HepG2 (cell line): ENCODE data around the gene SPIRE1. TPM values are rescaled to one million over a fixed set of nuclear protein-coding genes. Genes with fewer than 3 reads are reported as not detected.
A peak's percentile ranks its signal among the peaks of the same experiment; 100 is the strongest.

Source experiments
- ATAC-seq: fragments of 200-7000 bp; cut with Tn5 transposase; 3 replicates; pipeline ENCODE4 v1.9.1; 2020; ENCODE audit warnings: mild to moderate bottlenecking, moderate library complexity
- BruUV-seq: library from RNA; stranded (reverse); fragments of 400-500 nt; replicated peaks from 2 replicates; lab custom pipeline; 2021; lab: Mats Ljungman, UMichigan
- CTCF ChIA-PET: fragments of 300-600 bp; formaldehyde crosslinking; extraction: SDS; loops from one replicate; lab custom pipeline; 2021; ENCODE audit warnings: low total read pairs, inconsistent platforms, low intra/inter-chr PET ratio; lab: Yijun Ruan, JAX
- POLR2A ChIA-PET: fragments of 350-600 bp; sonication (Branson Sonifier 250); formaldehyde crosslinking; loops from one replicate; lab custom pipeline; 2020; ENCODE audit warnings: antibody characterized with exemption, inconsistent platforms; lab: Yijun Ruan, JAX
- DNase-seq: peaks from one replicate; pipeline ENCODE4 v3.0.0-alpha.2; 2015; ENCODE audit warnings: low spot score
- FAIRE-seq: peaks from 3 replicates; lab custom pipeline; 2011; peaks lifted over from hg19 to GRCh38; lab: Jason Lieb, UNC
- H2AFZ ChIP-seq: one replicate; pipeline ENCODE4 v1.6.1; 2011; ENCODE audit warnings: low read length, inconsistent platforms
- H3K27ac ChIP-seq: fragments of 300-600 bp; 3 replicates; pipeline ENCODE4 v1.8.0; 2011; ENCODE audit warnings: mixed run types, mild to moderate bottlenecking, mixed read lengths, low read length, inconsistent platforms; ENCODE audit not compliant: insufficient read depth; ENCODE audit errors: extremely low read length
- H3K27me3 ChIP-seq, 2 experiments: fragments of 200-600 bp in 1 of 2; 2 replicates in 1 of 2; 3 replicates in 1 of 2; pipeline versions ENCODE4 v1.6.0 to v1.8.0; 2011; ENCODE audit warnings: low read length in 2 of 2, mild to moderate bottlenecking in 2 of 2, moderate library complexity in 2 of 2, inconsistent platforms in 1 of 2; ENCODE audit not compliant: insufficient read depth in 2 of 2, control insufficient read depth in 1 of 2
- H3K36me3 ChIP-seq, 2 experiments: fragments of 200-600 bp in 1 of 2; replicated peaks in 1 of 2; 2 replicates in 1 of 2; 3 replicates in 1 of 2; pipeline versions ENCODE4 v1.5.1 to v1.8.0; 2011; ENCODE audit warnings: low read length in 2 of 2, inconsistent platforms in 1 of 2; ENCODE audit not compliant: insufficient read depth in 2 of 2, control insufficient read depth in 1 of 2
- H3K4me1 ChIP-seq: 2 replicates; pipeline ENCODE4 v1.5.1; 2012; ENCODE audit warnings: low read length, inconsistent platforms; ENCODE audit not compliant: insufficient read depth
- H3K4me2 ChIP-seq: 2 replicates; pipeline ENCODE4 v1.6.0; 2011; ENCODE audit warnings: low read depth, low read length, inconsistent platforms
- H3K4me3 ChIP-seq, 3 experiments: fragments of 200-600 bp in 1 of 3; sonication (generic), shearing (Covaris generic) in 1 of 3; replicated peaks in 1 of 3; 2 replicates each; pipeline ENCODE4 v1.5.1; 2011 to 2016; ENCODE audit warnings: low read length in 3 of 3, inconsistent platforms in 2 of 3, low read depth in 2 of 3, mild to moderate bottlenecking in 2 of 3, control low read depth in 1 of 3, mixed read lengths in 1 of 3; ENCODE audit not compliant: insufficient read depth in 1 of 3
- H3K79me2 ChIP-seq: one replicate; pipeline ENCODE4 v1.6.1; 2011; ENCODE audit warnings: low read length, inconsistent platforms; ENCODE audit not compliant: insufficient read depth
- H3K9ac ChIP-seq: 2 replicates; pipeline ENCODE4 v1.6.0; 2011; ENCODE audit warnings: mild to moderate bottlenecking, low read depth, low read length, inconsistent platforms; ENCODE audit not compliant: insufficient read depth
- H3K9me3 ChIP-seq: 2 replicates; pipeline ENCODE4 v1.5.1; 2012; ENCODE audit warnings: mild to moderate bottlenecking, low read length
- H4K20me1 ChIP-seq: 2 replicates; pipeline ENCODE4 v1.6.0; 2011; ENCODE audit warnings: inconsistent platforms, mild to moderate bottlenecking, low read length, moderate library complexity; ENCODE audit not compliant: insufficient read depth
- BHLHE40 ChIP-seq: IDR thresholded peaks from 2 replicates; pipeline ENCODE4 v1.6.1; 2011; ENCODE audit warnings: low read length, improper control_type of control experiment
- CREB1 ChIP-seq, 2 experiments: fragments of 450-650 bp in 1 of 2; IDR thresholded peaks; 2 replicates each; pipeline ENCODE4 v1.6.1; 2016 to 2017; ENCODE audit warnings: control low read depth in 1 of 2, mild to moderate bottlenecking in 1 of 2, missing compliant biosample characterization in 1 of 2, missing genetic modification characterization in 1 of 2
- TBX2 ChIP-seq: sonication (generic); formaldehyde crosslinking; IDR thresholded peaks from 2 replicates; pipeline ENCODE4 v1.5.0; 2020; ENCODE audit warnings: missing genetic modification reagents, mild to moderate bottlenecking, borderline replicate concordance
- ZFP37 ChIP-seq: sonication (generic); formaldehyde crosslinking; IDR thresholded peaks from 2 replicates; pipeline ENCODE4 v1.4.0; 2020; ENCODE audit warnings: missing genetic modification reagents, borderline replicate concordance
- ZFP91 ChIP-seq: sonication (generic); formaldehyde crosslinking; IDR thresholded peaks from 2 replicates; pipeline ENCODE4 v1.9.0; 2022; ENCODE audit warnings: missing genetic modification reagents, mild to moderate bottlenecking, borderline replicate concordance
- ZNF124 ChIP-seq: sonication (generic); formaldehyde crosslinking; IDR thresholded peaks from 2 replicates; pipeline ENCODE4 v1.4.0; 2020; ENCODE audit warnings: missing genetic modification reagents
- ZNF281 ChIP-seq: sonication (generic); formaldehyde crosslinking; IDR thresholded peaks from 2 replicates; pipeline ENCODE4 v1.4.0; 2020; ENCODE audit warnings: missing genetic modification reagents, borderline replicate concordance
- ZNF777 ChIP-seq: sonication (generic); formaldehyde crosslinking; IDR thresholded peaks from 2 replicates; pipeline ENCODE4 v1.4.0; 2020; ENCODE audit warnings: missing genetic modification reagents
- ZSCAN12 ChIP-seq: sonication (generic); formaldehyde crosslinking; IDR thresholded peaks from 2 replicates; pipeline ENCODE4 v1.9.0; 2021; ENCODE audit warnings: mild to moderate bottlenecking, missing genetic modification reagents
- WGBS: methylation state at CpG from one replicate; pipeline ENCODE4 v1.1.6; 2017; ENCODE audit warnings: low lambda C conversion rate; 5-methylcytosine and 5-hydroxymethylcytosine counted together
- in situ Hi-C: cut with HindIII; loops from 2 replicates; pipeline ENCODE4 v1.10.0; 2017; ENCODE audit warnings: low pct_unique_long_range_greater_than_20kb; ENCODE audit not compliant: extremely low pct_ligation_motif_present
- intact Hi-C: fragments of 100-400 bp; cut with micrococcal nuclease; formaldehyde crosslinking; loops from one replicate; pipeline ENCODE4 v1.10.0; 2022; ENCODE audit not compliant: unreplicated experiment
- polyA plus RNA-seq, 8 experiments: library from polyadenylated mRNA; depleted of rRNA in 3 of 8; stranded (reverse) in 7 of 8; unstranded in 1 of 8; fragments of >200 nt; fragmentation: Illumina TruSeq in 4 of 8; extraction: Trizol in 4 of 8; gene quantifications; 2 replicates each; pipeline versions ENCODE4 v1.2.1 to v1.2.3, GENCODE V29; 2011 to 2016; ENCODE audit warnings: low read depth in 4 of 8, missing spikeins in 1 of 8, mixed read lengths in 1 of 8; ENCODE audit not compliant: insufficient read depth in 1 of 8
- total RNA-seq, 5 experiments: library from RNA; depleted of rRNA; stranded (reverse); fragments of >200 nt; fragmentation: Illumina TruSeq; extraction: Trizol; gene quantifications; 2 replicates each; pipeline ENCODE4 v1.2.3, GENCODE V29; 2016; ENCODE audit warnings: low read depth in 1 of 5

Gene SPIRE1
- total and polyA plus RNA-seq, 2 of the 13 experiments (the other 11 are each of a cell fraction or from before 2014, with no cell fraction given): 9.9 to 21.3 TPM

- peaks cover 16% of the 10 kb centered on the region for H3K4me1 ChIP-seq
- H3K27me3 ChIP-seq: no peaks in the 10 kb centered on the region
- no peak overlapping the region for H3K27ac ChIP-seq
- H3K36me3 ChIP-seq: no peaks in the 10 kb centered on the region
- intact Hi-C loops: no loop called here
- no peaks in the 10 kb centered on the region for H4K20me1 ChIP-seq
- H3K4me3 ChIP-seq: no peak overlapping the region
- peaks cover 12% of the 10 kb centered on the region for H3K9me3 ChIP-seq
- FAIRE-seq: no peak
- TF ChIP-seq TBX2 (CRISPR knock-in tag) (no peak), ZNF124 (CRISPR knock-in tag) (peak; percentile 91; the same call in 1 of the 2 replicates)
- 95% methylated on average over 2 of the region's 2 CpGs for WGBS
- H3K4me2 ChIP-seq: no peak overlapping the region
- ChIA-PET POLR2A (no interaction called here), CTCF (no interaction called here)
- BruUV-seq: no TSS peak
- in situ Hi-C loops: no loop called here
- H3K79me2 ChIP-seq: no peaks in the 10 kb centered on the region
- ATAC-seq: no peak
- H3K9ac ChIP-seq: no peak overlapping the region
- no peak for DNase-seq
- H2AFZ ChIP-seq: no peak overlapping the region
Observed at GRCh38 chr18:12554796-12555388, 103.0 kb downstream of the SPIRE1 start.

- Histone ChIP-seq H3K4me1 (peaks cover 16% of the 10 kb centered on the region), H3K4me2 (no peak overlapping the region), H3K79me2 (no peaks in the 10 kb centered on the region), H4K20me1 (no peaks in the 10 kb centered on the region), H3K4me3 (no peak overlapping the region), H3K9me3 (peaks cover 12% of the 10 kb centered on the region), H3K9ac (no peak overlapping the region)
- POLR2A ChIA-PET: no interaction called here
- no peak for FAIRE-seq
- intact Hi-C loops: no loop called here
- BruUV-seq: no TSS peak
- no peak for ATAC-seq
- CTCF ChIA-PET: no interaction called here
- no peak for DNase-seq
- TF ChIP-seq ZSCAN12 (CRISPR knock-in tag) (no peak), ZFP91 (CRISPR knock-in tag) (no peak), ZFP37 (CRISPR knock-in tag) (no peak), ZNF281 (CRISPR knock-in tag) (no peak), BHLHE40 (no peak), ZNF777 (no peak), CREB1 (IDR thresholded peaks at IDR 0.05) (no peak), CREB1 (CRISPR knock-in tag; IDR thresholded peaks at IDR 0.05) (no peak)
- TF ChIP-seq, all 625 proteins: peak for 0
- in situ Hi-C loops: no loop called here
- 93% methylated on average over 4 of the region's 4 CpGs for WGBS
- Histone ChIP-seq H3K36me3 (no peaks in the 10 kb centered on the region), H2AFZ (no peak overlapping the region), H3K27ac (no peak overlapping the region), H3K27me3 (no peaks in the 10 kb centered on the region)
Observed at GRCh38 chr18:12552879-12553242, 105.0 kb downstream of the SPIRE1 start.
